Measurements from ENCODE around the gene RBPJ.

GRCh38 chr4:26367811-26368210 is 47.0 kb downstream of the RBPJ start:
- no peak for TF ChIP-seq CTCF (IDR thresholded peaks at IDR 0.05)
- no peak for TF ChIP-seq POLR2A (IDR thresholded peaks at IDR 0.05)

Data from esophagus squamous epithelium (tissue), 4 donors.